Measurements from ENCODE around the gene PRADC1. TPM values are rescaled to one million over a fixed set of nuclear protein-coding genes. Genes with fewer than 3 reads are reported as not detected.
"Not testable (repeated sequence)": the region's sequence is repeated elsewhere in the genome, so short reads cannot be mapped to it uniquely, and the experiment has no call there.

The PRADC1 gene
- total RNA-seq, 1 donor from 2014 or later, result 8.1 TPM

GRCh38 chr2:73265298-73266060, 32.4 kb upstream of the PRADC1 start:
- TF ChIP-seq CTCF (IDR thresholded peaks at IDR 0.05) (no peak), POLR2A (IDR thresholded peaks at IDR 0.05) (no peak), POLR2AphosphoS5 (IDR thresholded peaks at IDR 0.05; ENCODE audit: insufficient read depth in 1 of 2, low read depth in 1 of 2) (no peak)
- no peaks in the 10 kb centered on the region for H3K36me3 ChIP-seq
- intact Hi-C loops (cut with DNase I), result no loop called here
- peaks cover 11% of the 10 kb centered on the region for H3K4me1 ChIP-seq
- no peak for DNase-seq (ENCODE audit: extremely low spot score in 2 of 2)
- H3K9me3 ChIP-seq, result no peaks in the 10 kb centered on the region
- no peaks in the 10 kb centered on the region for H3K27me3 ChIP-seq
- H3K4me3 ChIP-seq, result no peak overlapping the region
- no peak overlapping the region for H3K27ac ChIP-seq

- TF ChIP-seq POLR2A (IDR thresholded peaks at IDR 0.05), result no peak
- TF ChIP-seq POLR2AphosphoS5 (IDR thresholded peaks at IDR 0.05; ENCODE audit: insufficient read depth in 1 of 2, low read depth in 1 of 2), result no peak
- TF ChIP-seq CTCF (IDR thresholded peaks at IDR 0.05), result no peak
- Histone ChIP-seq H3K36me3 (no peaks in the 10 kb centered on the region), H3K27me3 (no peaks in the 10 kb centered on the region), H3K27ac (no peak overlapping the region), H3K4me1 (peaks cover 11% of the 10 kb centered on the region), H3K4me3 (no peak overlapping the region), H3K9me3 (no peaks in the 10 kb centered on the region)
- intact Hi-C loops (cut with DNase I), result no loop called here
- DNase-seq (ENCODE audit: extremely low spot score in 2 of 2), result no peak
Observed at GRCh38 chr2:73264783-73265182, 31.7 kb upstream of the PRADC1 start.

GRCh38 chr2:73264332-73264606, 31.2 kb upstream of the PRADC1 start:
- H3K27ac ChIP-seq, result no peak overlapping the region
- H3K4me1 ChIP-seq, result peaks cover 11% of the 10 kb centered on the region
- DNase-seq (ENCODE audit: extremely low spot score in 2 of 2), result no peak
- H3K4me3 ChIP-seq, result no peak overlapping the region
- TF ChIP-seq POLR2A (IDR thresholded peaks at IDR 0.05) (no peak), CTCF (IDR thresholded peaks at IDR 0.05) (no peak), POLR2AphosphoS5 (IDR thresholded peaks at IDR 0.05; ENCODE audit: insufficient read depth in 1 of 2, low read depth in 1 of 2) (no peak)
- intact Hi-C loops (cut with DNase I), result no loop called here
- H3K9me3 ChIP-seq, result no peaks in the 10 kb centered on the region
- H3K36me3 ChIP-seq, result no peaks in the 10 kb centered on the region
- no peaks in the 10 kb centered on the region for H3K27me3 ChIP-seq

- TF ChIP-seq POLR2A (IDR thresholded peaks at IDR 0.05) (no peak), CTCF (IDR thresholded peaks at IDR 0.05) (no peak), POLR2AphosphoS5 (IDR thresholded peaks at IDR 0.05; ENCODE audit: insufficient read depth in 1 of 2, low read depth in 1 of 2) (no peak)
Observed at GRCh38 chr2:73263540-73264331, 30.7 kb upstream of the PRADC1 start.

GRCh38 chr2:73262691-73263429, 29.8 kb upstream of the PRADC1 start:
- H3K27me3 ChIP-seq; H3K4me1 ChIP-seq; H3K27ac ChIP-seq; DNase-seq (ENCODE audit: extremely low spot score in 2 of 2); intact Hi-C loops (cut with DNase I); H3K4me3 ChIP-seq; H3K36me3 ChIP-seq; H3K9me3 ChIP-seq: not testable (repeated sequence)

More at GRCh38 chr2:73263540-73264331, 30.7 kb upstream of the PRADC1 start:
- Histone ChIP-seq H3K9me3 (no peaks in the 10 kb centered on the region), H3K4me3 (no peak overlapping the region), H3K4me1 (peaks cover 6% of the 10 kb centered on the region), H3K27ac (no peak overlapping the region), H3K36me3 (no peaks in the 10 kb centered on the region), H3K27me3 (no peaks in the 10 kb centered on the region)
- intact Hi-C loops (cut with DNase I), result no loop called here
- no peak for DNase-seq (ENCODE audit: extremely low spot score in 2 of 2)
